ENCODE measurements around the gene CENPV. TPM values are rescaled to one million over a fixed set of nuclear protein-coding genes. Genes with fewer than 3 reads are reported as not detected.

The CENPV gene
- total and polyA plus RNA-seq, 2 donors (not counting 3 experiments of a cell fraction or from before 2014, with no cell fraction given): 38.2 to 41.6 TPM

GRCh38 chr17:16352303-16352666 is 984 bp downstream of the CENPV start:
- Histone ChIP-seq H3K4me3 (replicated peaks in 1 of 3; ENCODE audit: insufficient read depth in 1 of 3, low read depth in 1 of 3, low read length in 3 of 3) (peak overlapping the region; percentile 48 to 60 (median 49)), H3K27ac (ENCODE audit: insufficient read depth, low read depth, low read length) (peak overlapping the region; percentile 2), H3K9me1 (replicated peaks; ENCODE audit: control insufficient read depth, extremely low read depth, insufficient read depth, low read length) (no peaks in the 10 kb centered on the region), H3K4me2 (ENCODE audit: insufficient read depth, low read length) (peak overlapping the region; percentile 87), H3K9me3 (replicated peaks; ENCODE audit: control insufficient read depth, insufficient read depth, low read length) (no peaks in the 10 kb centered on the region), H2AFZ (ENCODE audit: low read depth, low read length) (peak overlapping the region; percentile 77), H4K20me1 (replicated peaks; ENCODE audit: control insufficient read depth, extremely low read depth, insufficient read depth, low read length) (no peaks in the 10 kb centered on the region), H3K79me2 (ENCODE audit: control insufficient read depth, insufficient read depth, low read length) (peaks cover 5% of the 10 kb centered on the region), H3K4me1 (ENCODE audit: control insufficient read depth, extremely low read depth, insufficient read depth, low read length) (peaks cover 10% of the 10 kb centered on the region), H3K27me3 (ENCODE audit: control insufficient read depth in 2 of 2, insufficient read depth in 2 of 2, low read length in 2 of 2) (no peaks in the 10 kb centered on the region), H3K9ac (replicated peaks; ENCODE audit: extremely low read depth, insufficient read depth, low read length) (peak overlapping the region; percentile 77), H3K36me3 (ENCODE audit: control insufficient read depth in 2 of 2, extremely low read depth in 1 of 2, insufficient read depth in 2 of 2, low read length in 2 of 2) (peaks cover 0 to 6% of the 10 kb centered on the region in 2 experiments)
- BruUV-seq (replicated peaks): no TSS peak
- dilution Hi-C loops (cut with MboI; ENCODE audit: extremely low pct_ligation_motif_present, low sequenced_read_pairs) (no loop called here), intact Hi-C loops (cut with micrococcal nuclease) (loop anchor here (1.0 to 2.0 kb wide), 2 partner anchors 65 to 137 kb away; partner anchors contain the start of gene NCOR1)
- POLR2A ChIA-PET: interaction anchor here (1.5 kb wide), 1 partner anchor 28 kb away, joined by 15 read pairs; the partner anchor contains the start of gene UBB
- CTCF ChIA-PET: interaction anchor here (0.7 to 5.1 kb wide), 10 partner anchors 9 to 219 kb away, joined by 3 to 73 read pairs (median 6); partner anchors contain the start of gene UBB
- DNase-seq (ENCODE audit: low read depth, low spot score) (no peak), FAIRE-seq (peak; percentile 83)
- TF ChIP-seq EZH2 (IDR thresholded peaks at IDR 0.05; ENCODE audit: borderline replicate concordance, low read depth, low read length, severe bottlenecking) (no peak), POLR2A (IDR thresholded peaks at IDR 0.05; ENCODE audit: low read depth, low read length) (no peak)

- H3K27me3 ChIP-seq (ENCODE audit: control insufficient read depth in 2 of 2, insufficient read depth in 2 of 2, low read length in 2 of 2): no peaks in the 10 kb centered on the region
- peak overlapping the region; percentile 77 for H2AFZ ChIP-seq (ENCODE audit: low read depth, low read length)
- BruUV-seq (replicated peaks): no TSS peak
- ChIA-PET POLR2A (interaction anchor here (1.5 kb wide), 1 partner anchor 29 kb away, joined by 15 read pairs; the partner anchor contains the start of gene UBB), CTCF (interaction anchor here (0.7 to 5.1 kb wide), 7 partner anchors 9 to 218 kb away, joined by 3 to 73 read pairs (median 7); partner anchors contain the start of gene UBB)
- H3K4me2 ChIP-seq (ENCODE audit: insufficient read depth, low read length): peak overlapping the region; percentile 87
- FAIRE-seq: no peak
- peaks cover 0 to 6% of the 10 kb centered on the region in 2 experiments for H3K36me3 ChIP-seq (ENCODE audit: control insufficient read depth in 2 of 2, extremely low read depth in 1 of 2, insufficient read depth in 2 of 2, low read length in 2 of 2)
- no peaks in the 10 kb centered on the region for H4K20me1 ChIP-seq (replicated peaks; ENCODE audit: control insufficient read depth, extremely low read depth, insufficient read depth, low read length)
- peaks cover 5% of the 10 kb centered on the region for H3K79me2 ChIP-seq (ENCODE audit: control insufficient read depth, insufficient read depth, low read length)
- no peak for TF ChIP-seq MAX (IDR thresholded peaks at IDR 0.05; ENCODE audit: insufficient read depth, insufficient read length)
- no peak for TF ChIP-seq POLR2A (IDR thresholded peaks at IDR 0.05; ENCODE audit: low read depth, low read length)
- no peak for TF ChIP-seq CTCF (IDR thresholded peaks at IDR 0.05; ENCODE audit: extremely low read depth in 1 of 2, insufficient read depth in 1 of 2, low read depth in 1 of 2, low read length in 2 of 2)
- no peak for TF ChIP-seq EZH2 (IDR thresholded peaks at IDR 0.05; ENCODE audit: borderline replicate concordance, low read depth, low read length, severe bottlenecking)
- no peak for TF ChIP-seq JUN (IDR thresholded peaks at IDR 0.05; ENCODE audit: borderline replicate concordance, insufficient read depth, insufficient read length, low read depth)
- no peak for TF ChIP-seq MYC (IDR thresholded peaks at IDR 0.05; ENCODE audit: low read depth, low read length)
- no peak for TF ChIP-seq POLR2AphosphoS5 (IDR thresholded peaks at IDR 0.05; ENCODE audit: insufficient read depth, low read depth, low read length)
- no peak for TF ChIP-seq GATA2 (IDR thresholded peaks at IDR 0.05; ENCODE audit: insufficient read depth, insufficient read length, low read depth, low read length)
- TF ChIP-seq FOS (IDR thresholded peaks at IDR 0.05; ENCODE audit: borderline replicate concordance, insufficient read depth, low read length): no peak
- intact Hi-C loops (cut with micrococcal nuclease): loop anchor here (1.0 to 2.0 kb wide), 2 partner anchors 65 to 137 kb away; partner anchors contain the start of gene NCOR1
- no peak for DNase-seq (ENCODE audit: low read depth, low spot score)
- H3K4me1 ChIP-seq (ENCODE audit: control insufficient read depth, extremely low read depth, insufficient read depth, low read length): peaks cover 10% of the 10 kb centered on the region
- H3K9me1 ChIP-seq (replicated peaks; ENCODE audit: control insufficient read depth, extremely low read depth, insufficient read depth, low read length): no peaks in the 10 kb centered on the region
- no peaks in the 10 kb centered on the region for H3K9me3 ChIP-seq (replicated peaks; ENCODE audit: control insufficient read depth, insufficient read depth, low read length)
- dilution Hi-C loops (cut with MboI; ENCODE audit: extremely low pct_ligation_motif_present, low sequenced_read_pairs): no loop called here
- peak overlapping the region; percentile 77 for H3K9ac ChIP-seq (replicated peaks; ENCODE audit: extremely low read depth, insufficient read depth, low read length)
- H3K27ac ChIP-seq (ENCODE audit: insufficient read depth, low read depth, low read length): no peak overlapping the region
- H3K4me3 ChIP-seq (replicated peaks in 1 of 3; ENCODE audit: insufficient read depth in 1 of 3, low read depth in 1 of 3, low read length in 3 of 3): peak overlapping the region; percentile 48 to 60 (median 49)
Measured at GRCh38 chr17:16351831-16352230, 1.4 kb downstream of the CENPV start.
